GM12878 (cell line): ENCODE results near the gene SCRN1. TPM values are rescaled to one million over a fixed set of nuclear protein-coding genes. Genes with fewer than 3 reads are reported as not detected.

ENCODE experiments used
- ATAC-seq: fragments of 200-7000 bp; cut with Tn5 transposase; 3 replicates; pipeline ENCODE4 v1.9.1; 2020; ENCODE audit warnings: mild to moderate bottlenecking, moderate library complexity
- BruUV-seq: library from RNA; stranded (reverse); fragments of 400-500 nt; replicated peaks from 2 replicates; lab custom pipeline; 2021; lab: Mats Ljungman, UMichigan
- CTCF ChIA-PET: fragments of 300-600 bp; sonication (Branson Sonifier 250); formaldehyde crosslinking; extraction: SDS; loops from one replicate; lab custom pipeline; 2021; ENCODE audit warnings: inconsistent platforms; lab: Yijun Ruan, JAX
- POLR2A ChIA-PET: fragments of 350-600 bp; formaldehyde crosslinking; extraction: SDS; loops from one replicate; lab custom pipeline; 2021; ENCODE audit warnings: inconsistent platforms; lab: Charles Lee
- RAD21 ChIA-PET: fragments of 300-600 bp; sonication (Branson Sonifier 250); formaldehyde crosslinking; loops from one replicate; lab custom pipeline; 2023; ENCODE audit warnings: antibody characterized with exemption; ENCODE audit not compliant: unreplicated experiment; lab: Charles Lee
- SMC1A ChIA-PET: fragments of 300-600 bp; sonication (Branson Sonifier 250); formaldehyde crosslinking; loops from one replicate; lab custom pipeline; 2023; ENCODE audit not compliant: unreplicated experiment, uncharacterized antibody; lab: Charles Lee
- DNase-seq: peaks from one replicate; pipeline ENCODE4 v3.0.0-alpha.2; 2011; ENCODE audit warnings: low read depth, low spot score
- FAIRE-seq: peaks from 3 replicates; lab custom pipeline; 2011; peaks lifted over from hg19 to GRCh38; lab: Jason Lieb, UNC
- H2AFZ ChIP-seq: 2 replicates; pipeline ENCODE4 v1.6.0; 2011; ENCODE audit warnings: low read depth, low read length, control low read depth; ENCODE audit not compliant: control insufficient read depth
- H3K27ac ChIP-seq: 2 replicates; pipeline ENCODE4 v1.5.1; 2011; ENCODE audit warnings: control low read depth; ENCODE audit not compliant: control insufficient read depth, insufficient read depth
- H3K27me3 ChIP-seq, 2 experiments: replicated peaks in 1 of 2; 2 replicates each; pipeline versions ENCODE4 v1.6.0 to v1.6.1; 2011; ENCODE audit warnings: low read length in 1 of 2; ENCODE audit not compliant: control insufficient read depth in 2 of 2, insufficient read depth in 2 of 2
- H3K36me3 ChIP-seq, 2 experiments: 2 replicates each; pipeline ENCODE4 v1.5.1; 2011; ENCODE audit warnings: low read length in 1 of 2; ENCODE audit not compliant: control insufficient read depth in 2 of 2, insufficient read depth in 2 of 2
- H3K4me1 ChIP-seq: 2 replicates; pipeline ENCODE4 v1.6.1; 2011; ENCODE audit warnings: mild to moderate bottlenecking, low read length, moderate library complexity, mixed read lengths; ENCODE audit not compliant: control insufficient read depth, insufficient read depth
- H3K4me2 ChIP-seq: 2 replicates; pipeline ENCODE4 v1.6.0; 2011; ENCODE audit warnings: control low read depth; ENCODE audit not compliant: control insufficient read depth, insufficient read depth
- H3K4me3 ChIP-seq: fragments of 200-600 bp; sonication (generic); 2 replicates; pipeline ENCODE4 v1.5.1; 2016
- H3K79me2 ChIP-seq: 2 replicates; pipeline ENCODE4 v1.6.0; 2011; ENCODE audit warnings: low read length; ENCODE audit not compliant: control insufficient read depth, insufficient read depth
- H3K9ac ChIP-seq: 2 replicates; pipeline ENCODE4 v1.8.0; 2011; ENCODE audit warnings: low read length, control low read depth, mixed read lengths; ENCODE audit not compliant: control insufficient read depth, insufficient read depth
- H3K9me3 ChIP-seq: replicated peaks from 3 replicates; pipeline ENCODE4 v1.5.1; 2011; ENCODE audit warnings: mild to moderate bottlenecking, low read length; ENCODE audit not compliant: control insufficient read depth, insufficient read depth
- H4K20me1 ChIP-seq: 2 replicates; pipeline ENCODE4 v1.6.0; 2011; ENCODE audit not compliant: control insufficient read depth, insufficient read depth
- ASH2L ChIP-seq: fragments of 300-600, 200-600 bp; sonication (generic); IDR thresholded peaks from 2 replicates; pipeline ENCODE4 v1.6.1; 2017; ENCODE audit warnings: low read depth, mild to moderate bottlenecking, borderline replicate concordance
- ATF7 ChIP-seq: fragments of 450-650 bp; IDR thresholded peaks from 2 replicates; pipeline ENCODE4 v1.6.1; 2016; ENCODE audit warnings: low read depth, mild to moderate bottlenecking
- CEBPB ChIP-seq, 2 experiments: fragments of 150-350 bp in 1 of 2; IDR thresholded peaks; 2 replicates each; pipeline ENCODE4 v1.6.1; 2012 to 2014; ENCODE audit warnings: low read depth in 2 of 2, low read length in 2 of 2, borderline replicate concordance in 1 of 2, inconsistent platforms in 1 of 2
- EGR1 ChIP-seq, 2 experiments: IDR thresholded peaks; 1 replicate in 1 of 2; 2 replicates in 1 of 2; pipeline ENCODE4 v1.6.1; 2011 to 2012; ENCODE audit warnings: low read depth in 2 of 2, low read length in 2 of 2, borderline replicate concordance in 1 of 2, mild to moderate bottlenecking in 1 of 2, moderate library complexity in 1 of 2
- EP300 ChIP-seq, 2 experiments: fragments of 150-350 bp in 1 of 2; IDR thresholded peaks; 2 replicates each; pipeline ENCODE4 v1.6.1; 2011 to 2012; ENCODE audit warnings: low read depth in 2 of 2, low read length in 2 of 2, borderline replicate concordance in 1 of 2, improper control_type of control experiment in 1 of 2, inconsistent platforms in 1 of 2; ENCODE audit not compliant: control insufficient read depth in 1 of 2
- FOXK2 ChIP-seq: fragments of 450-650 bp; IDR thresholded peaks from 2 replicates; pipeline ENCODE4 v1.6.1; 2017; ENCODE audit warnings: mild to moderate bottlenecking, moderate library complexity
- IKZF2 ChIP-seq, 2 experiments: fragments of 450-650 bp; IDR thresholded peaks; 2 replicates each; pipeline ENCODE4 v1.6.1; 2017; ENCODE audit warnings: mild to moderate bottlenecking in 2 of 2, moderate library complexity in 2 of 2
- MTA3 ChIP-seq: IDR thresholded peaks from 2 replicates; pipeline ENCODE4 v1.6.1; 2012; ENCODE audit warnings: low read length, inconsistent platforms, borderline replicate concordance
- RAD21 ChIP-seq: IDR thresholded peaks from 2 replicates; pipeline ENCODE4 v1.6.1; 2011; ENCODE audit warnings: mild to moderate bottlenecking, low read depth, low read length, moderate library complexity; ENCODE audit not compliant: insufficient read depth
- RCOR1 ChIP-seq: conservative IDR thresholded peaks from 2 replicates; pipeline ENCODE4 v1.6.1; 2012; ENCODE audit warnings: low read depth, low read length, improper control_type of control experiment
- SMAD5 ChIP-seq: IDR thresholded peaks from 2 replicates; pipeline ENCODE4 v1.6.1; 2016; ENCODE audit warnings: antibody characterized with exemption, low read depth
- STAT1 ChIP-seq: fragments of 450-650 bp; conservative IDR thresholded peaks from 2 replicates; pipeline ENCODE4 v1.6.1; 2014; ENCODE audit warnings: antibody characterized with exemption, mild to moderate bottlenecking
- STAT3 ChIP-seq: IDR thresholded peaks from 2 replicates; pipeline ENCODE4 v1.6.1; 2011; ENCODE audit warnings: low read depth, low read length, improper control_type of control experiment
- SUPT20H ChIP-seq: IDR thresholded peaks from 2 replicates; pipeline ENCODE4 v1.6.1; 2011; ENCODE audit warnings: low read depth, mild to moderate bottlenecking, low read length, moderate library complexity, borderline replicate concordance; ENCODE audit not compliant: control insufficient read depth
- ZNF622 ChIP-seq: fragments of 450-650 bp; IDR thresholded peaks from 2 replicates; pipeline ENCODE4 v1.6.1; 2017; ENCODE audit warnings: mild to moderate bottlenecking, inconsistent platforms
- ZSCAN29 ChIP-seq: fragments of 450-650 bp; IDR thresholded peaks from 2 replicates; pipeline ENCODE4 v1.6.1; 2017; ENCODE audit warnings: mild to moderate bottlenecking, moderate library complexity
- WGBS: methylation state at CpG from one replicate; pipeline ENCODE4 v1.1.6; 2016; ENCODE audit warnings: low lambda C conversion rate; ENCODE audit not compliant: insufficient replicate concordance, insufficient coverage; ENCODE audit errors: missing lambda C conversion rate; 5-methylcytosine and 5-hydroxymethylcytosine counted together
- in situ Hi-C: fragments of 300-500 bp; cut with MboI; formaldehyde crosslinking; loops from 9 replicates; pipeline ENCODE4 v1.14.3; 2018; ENCODE audit warnings: mixed read lengths
- intact Hi-C: fragments of 100-400 bp; cut with micrococcal nuclease; formaldehyde crosslinking; loops from one replicate; pipeline ENCODE4 v1.14.2; 2022; ENCODE audit not compliant: unreplicated experiment
- polyA plus RNA-seq, 11 experiments: library from polyadenylated mRNA; depleted of rRNA in 4 of 11; unstranded in 6 of 11; stranded (reverse) in 5 of 11; fragments of >200 nt; fragmentation: Nextera tagmentation in 4 of 11; fragmentation: Illumina TruSeq in 1 of 11; extraction: Ambion mirVana in 4 of 11; extraction: Trizol in 1 of 11; gene quantifications; 1 replicate in 1 of 11; 2 replicates in 10 of 11; pipeline versions ENCODE4 v1.2.1 to v1.2.3, GENCODE V29; 2011 to 2016; ENCODE audit warnings: inconsistent platforms in 2 of 11, missing spikeins in 2 of 11, low read depth in 1 of 11
- total RNA-seq, 4 experiments: library from RNA; depleted of rRNA in 3 of 4; stranded (reverse); fragments of >200 nt in 3 of 4; fragmentation: Illumina TruSeq in 1 of 4; extraction: Trizol in 1 of 4; gene quantifications; 2 replicates each; pipeline versions ENCODE4 v1.2.1 to v1.2.3, GENCODE V29; 2013 to 2021
- TF ChIP-seq, protein P1 (sequence below), 3 experiments: IDR thresholded peaks in 2 of 3; conservative IDR thresholded peaks in 1 of 3; 2 replicates each; pipeline ENCODE4 v1.5.1; 2011; ENCODE audit warnings: low read depth in 3 of 3, low read length in 3 of 3, mild to moderate bottlenecking in 3 of 3, control low read depth in 2 of 3, moderate library complexity in 2 of 3, inconsistent platforms in 1 of 3, mixed read lengths in 1 of 3; ENCODE audit not compliant: control insufficient read depth in 2 of 3, insufficient read depth in 1 of 3; ENCODE audit errors: extremely low read depth in 1 of 3
- TF ChIP-seq, protein P2 (sequence below): fragments of 450-650 bp; IDR thresholded peaks from 2 replicates; pipeline ENCODE4 v1.6.1; 2017; ENCODE audit warnings: antibody characterized with exemption, mild to moderate bottlenecking, moderate library complexity

Gene SCRN1
- total and polyA plus RNA-seq, 10 of the 15 experiments (the other 5 are each of a cell fraction or from before 2014, with no cell fraction given): 11.1 to 67.6 (median 41.7) TPM

DNA sequence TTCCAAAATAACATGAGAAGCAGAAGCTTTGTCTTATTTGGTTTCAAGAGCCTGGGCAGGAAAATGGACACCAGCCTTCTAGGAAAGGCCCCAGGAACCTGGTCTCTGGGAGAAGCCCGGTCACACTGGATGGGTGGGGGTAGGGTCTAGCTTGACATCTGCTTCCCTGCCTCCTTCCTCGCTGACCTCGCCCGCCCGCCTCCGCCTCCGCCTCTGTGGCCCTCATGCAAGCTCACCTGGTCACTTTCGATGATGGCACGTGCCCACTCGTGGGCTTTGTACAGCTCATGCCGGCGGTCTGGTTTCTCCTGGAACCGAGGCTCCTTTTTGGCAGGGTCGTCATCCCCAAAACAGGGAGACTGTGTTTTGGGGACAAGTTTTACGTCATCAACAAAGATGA, 63.4 kb downstream of the SCRN1 start:
- ATAC-seq (no peak), FAIRE-seq (no peak), DNase-seq (no peak)
- no peak overlapping the region for H3K4me2 ChIP-seq
- H4K20me1 ChIP-seq: no peaks in the 10 kb centered on the region; the same call in 1 of the 2 replicates
- in situ Hi-C loops: no loop called here
- no peak overlapping the region for H3K4me3 ChIP-seq
- no peaks in the 10 kb centered on the region for H3K79me2 ChIP-seq
- intact Hi-C loops: loop anchor here (10.0 kb wide), 1 partner anchor 1001 kb away; no protein-coding TSS in a partner anchor
- BruUV-seq: no TSS peak
- ChIA-PET CTCF (interaction anchor here (1.0 to 4.2 kb wide), 2 partner anchors 19 to 136 kb away, joined by 4 to 23 read pairs; no protein-coding TSS in a partner anchor), RAD21 (no interaction called here), POLR2A (no interaction called here), SMC1A (interaction anchor here (0.6 kb wide), 2 partner anchors 62 to 178 kb away, joined by 3 to 4 read pairs; no protein-coding TSS in a partner anchor)
- no peak overlapping the region for H3K9ac ChIP-seq
- H3K4me1 ChIP-seq: no peaks in the 10 kb centered on the region
- H3K36me3 ChIP-seq: peaks cover 4 to 6% of the 10 kb centered on the region in 2 experiments; a peak in 3 of 4 replicates
- no peaks in the 10 kb centered on the region for H3K27me3 ChIP-seq
- no peak overlapping the region for H2AFZ ChIP-seq
- 98% methylated on average over 15 of the region's 15 CpGs for WGBS
- H3K9me3 ChIP-seq: no peaks in the 10 kb centered on the region
- H3K27ac ChIP-seq: no peak overlapping the region
- TF ChIP-seq ZSCAN29 (no peak), ASH2L (no peak), IKZF2 (IDR thresholded peaks at IDR 0.05) (no peak), STAT3 (no peak), EGR1 (IDR thresholded peaks at IDR 0.05; ENCODE audit: borderline replicate concordance in 1 of 2, low read depth in 2 of 2, low read length in 2 of 2) (no peak), SMAD5 (no peak), RAD21 (no peak), MTA3 (no peak), RCOR1 (no peak), STAT1 (no peak), CEBPB (IDR thresholded peaks at IDR 0.05; ENCODE audit: borderline replicate concordance in 1 of 2, low read depth in 2 of 2, low read length in 2 of 2) (no peak), ATF7 (no peak), FOXK2 (no peak), ZNF622 (no peak), SUPT20H (no peak), EP300 (IDR thresholded peaks at IDR 0.05; ENCODE audit: borderline replicate concordance in 1 of 2, control insufficient read depth in 1 of 2, low read depth in 2 of 2, low read length in 2 of 2) (no peak)
- TF ChIP-seq, protein P1, sequence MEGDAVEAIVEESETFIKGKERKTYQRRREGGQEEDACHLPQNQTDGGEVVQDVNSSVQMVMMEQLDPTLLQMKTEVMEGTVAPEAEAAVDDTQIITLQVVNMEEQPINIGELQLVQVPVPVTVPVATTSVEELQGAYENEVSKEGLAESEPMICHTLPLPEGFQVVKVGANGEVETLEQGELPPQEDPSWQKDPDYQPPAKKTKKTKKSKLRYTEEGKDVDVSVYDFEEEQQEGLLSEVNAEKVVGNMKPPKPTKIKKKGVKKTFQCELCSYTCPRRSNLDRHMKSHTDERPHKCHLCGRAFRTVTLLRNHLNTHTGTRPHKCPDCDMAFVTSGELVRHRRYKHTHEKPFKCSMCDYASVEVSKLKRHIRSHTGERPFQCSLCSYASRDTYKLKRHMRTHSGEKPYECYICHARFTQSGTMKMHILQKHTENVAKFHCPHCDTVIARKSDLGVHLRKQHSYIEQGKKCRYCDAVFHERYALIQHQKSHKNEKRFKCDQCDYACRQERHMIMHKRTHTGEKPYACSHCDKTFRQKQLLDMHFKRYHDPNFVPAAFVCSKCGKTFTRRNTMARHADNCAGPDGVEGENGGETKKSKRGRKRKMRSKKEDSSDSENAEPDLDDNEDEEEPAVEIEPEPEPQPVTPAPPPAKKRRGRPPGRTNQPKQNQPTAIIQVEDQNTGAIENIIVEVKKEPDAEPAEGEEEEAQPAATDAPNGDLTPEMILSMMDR (IDR thresholded peaks at IDR 0.05 in 2 of 3, conservative IDR thresholded peaks at IDR 0.05 in 1 of 3; ENCODE audit: control insufficient read depth in 2 of 3, extremely low read depth in 1 of 3, insufficient read depth in 1 of 3, low read depth in 3 of 3, low read length in 3 of 3): no peak
- TF ChIP-seq, protein P2, sequence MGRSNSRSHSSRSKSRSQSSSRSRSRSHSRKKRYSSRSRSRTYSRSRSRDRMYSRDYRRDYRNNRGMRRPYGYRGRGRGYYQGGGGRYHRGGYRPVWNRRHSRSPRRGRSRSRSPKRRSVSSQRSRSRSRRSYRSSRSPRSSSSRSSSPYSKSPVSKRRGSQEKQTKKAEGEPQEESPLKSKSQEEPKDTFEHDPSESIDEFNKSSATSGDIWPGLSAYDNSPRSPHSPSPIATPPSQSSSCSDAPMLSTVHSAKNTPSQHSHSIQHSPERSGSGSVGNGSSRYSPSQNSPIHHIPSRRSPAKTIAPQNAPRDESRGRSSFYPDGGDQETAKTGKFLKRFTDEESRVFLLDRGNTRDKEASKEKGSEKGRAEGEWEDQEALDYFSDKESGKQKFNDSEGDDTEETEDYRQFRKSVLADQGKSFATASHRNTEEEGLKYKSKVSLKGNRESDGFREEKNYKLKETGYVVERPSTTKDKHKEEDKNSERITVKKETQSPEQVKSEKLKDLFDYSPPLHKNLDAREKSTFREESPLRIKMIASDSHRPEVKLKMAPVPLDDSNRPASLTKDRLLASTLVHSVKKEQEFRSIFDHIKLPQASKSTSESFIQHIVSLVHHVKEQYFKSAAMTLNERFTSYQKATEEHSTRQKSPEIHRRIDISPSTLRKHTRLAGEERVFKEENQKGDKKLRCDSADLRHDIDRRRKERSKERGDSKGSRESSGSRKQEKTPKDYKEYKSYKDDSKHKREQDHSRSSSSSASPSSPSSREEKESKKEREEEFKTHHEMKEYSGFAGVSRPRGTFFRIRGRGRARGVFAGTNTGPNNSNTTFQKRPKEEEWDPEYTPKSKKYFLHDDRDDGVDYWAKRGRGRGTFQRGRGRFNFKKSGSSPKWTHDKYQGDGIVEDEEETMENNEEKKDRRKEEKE: no peak
